ENCODE results near the gene KRTAP4-6. TPM values are rescaled to one million over a fixed set of nuclear protein-coding genes. Genes with fewer than 3 reads are reported as not detected.
"Not testable (repeated sequence)": the region's sequence is repeated elsewhere in the genome, so short reads cannot be mapped to it uniquely, and the experiment has no call there.

Gene KRTAP4-6
- total RNA-seq, 1 experiment from 2014 or later: not detected

- DNase-seq (ENCODE audit: low read depth); in situ Hi-C loops (cut with HindIII; ENCODE audit: low pct_unique_long_range_greater_than_20kb, low sequenced_read_pairs): not testable (repeated sequence)
Measured at GRCh38 chr17:41117846-41118386, 22.4 kb downstream of the KRTAP4-6 start, which contains the start of gene KRTAP4-11. KRTAP4-11 (minus strand) TSS chr17:41118373; CDS start chr17:41118315, 58 bp downstream.

- in situ Hi-C loops (cut with HindIII; ENCODE audit: low pct_unique_long_range_greater_than_20kb, low sequenced_read_pairs): no loop called here
- DNase-seq (ENCODE audit: low read depth): no peak
Measured at GRCh38 chr17:41116297-41116696, 24.0 kb downstream of the KRTAP4-6 start.

- DNase-seq (ENCODE audit: low read depth): no peak
- in situ Hi-C loops (cut with HindIII; ENCODE audit: low pct_unique_long_range_greater_than_20kb, low sequenced_read_pairs): no loop called here
Measured at GRCh38 chr17:41111151-41111885, 29.0 kb downstream of the KRTAP4-6 start.

GRCh38 chr17:41108728-41109386, 31.5 kb downstream of the KRTAP4-6 start:
- in situ Hi-C loops (cut with HindIII; ENCODE audit: low pct_unique_long_range_greater_than_20kb, low sequenced_read_pairs); DNase-seq (ENCODE audit: low read depth): not testable (repeated sequence)

GRCh38 chr17:41107941-41108450, 32.3 kb downstream of the KRTAP4-6 start:
- no peak for DNase-seq (ENCODE audit: low read depth)

GRCh38 chr17:41105347-41105746, 35.0 kb downstream of the KRTAP4-6 start, which contains the start of gene KRTAP4-9:
KRTAP4-9 (plus strand) TSS chr17:41105389; CDS start chr17:41105389, 0 bp downstream.
- in situ Hi-C loops (cut with HindIII; ENCODE audit: low pct_unique_long_range_greater_than_20kb, low sequenced_read_pairs); DNase-seq (ENCODE audit: low read depth): not testable (repeated sequence)

More at GRCh38 chr17:41107941-41108450, 32.3 kb downstream of the KRTAP4-6 start:
- in situ Hi-C loops (cut with HindIII; ENCODE audit: low pct_unique_long_range_greater_than_20kb, low sequenced_read_pairs): no loop called here

GRCh38 chr17:41104386-41105038, 35.8 kb downstream of the KRTAP4-6 start:
- in situ Hi-C loops (cut with HindIII; ENCODE audit: low pct_unique_long_range_greater_than_20kb, low sequenced_read_pairs): not testable (repeated sequence)
- peak; percentile 19 for DNase-seq (ENCODE audit: low read depth)

GRCh38 chr17:41103896-41104295, 36.4 kb downstream of the KRTAP4-6 start:
- in situ Hi-C loops (cut with HindIII; ENCODE audit: low pct_unique_long_range_greater_than_20kb, low sequenced_read_pairs): no loop called here
- DNase-seq (ENCODE audit: low read depth): no peak

GRCh38 chr17:41101586-41102259, 38.6 kb downstream of the KRTAP4-6 start, which contains the start of gene KRTAP4-16:
KRTAP4-16 (minus strand) TSS chr17:41102209; CDS start chr17:41102209, 0 bp downstream.
- in situ Hi-C loops (cut with HindIII; ENCODE audit: low pct_unique_long_range_greater_than_20kb, low sequenced_read_pairs): no loop called here
- DNase-seq (ENCODE audit: low read depth): no peak

- peak; percentile 14 for DNase-seq (ENCODE audit: low read depth)
- in situ Hi-C loops (cut with HindIII; ENCODE audit: low pct_unique_long_range_greater_than_20kb, low sequenced_read_pairs): not testable (repeated sequence)
Measured at GRCh38 chr17:41099682-41100480, 40.5 kb downstream of the KRTAP4-6 start.

GRCh38 chr17:41098481-41098880, 41.9 kb downstream of the KRTAP4-6 start:
- DNase-seq (ENCODE audit: low read depth): no peak

GRCh38 chr17:41098042-41098441, 42.3 kb downstream of the KRTAP4-6 start, which contains the start of gene KRTAP4-8:
KRTAP4-8 (minus strand) TSS chr17:41098142; CDS start chr17:41098084, 58 bp downstream.
- in situ Hi-C loops (cut with HindIII; ENCODE audit: low pct_unique_long_range_greater_than_20kb, low sequenced_read_pairs): no loop called here
- DNase-seq (ENCODE audit: low read depth): no peak

More at GRCh38 chr17:41098481-41098880, 41.9 kb downstream of the KRTAP4-6 start:
- in situ Hi-C loops (cut with HindIII; ENCODE audit: low pct_unique_long_range_greater_than_20kb, low sequenced_read_pairs): no loop called here

- no peak for DNase-seq (ENCODE audit: low read depth)
- in situ Hi-C loops (cut with HindIII; ENCODE audit: low pct_unique_long_range_greater_than_20kb, low sequenced_read_pairs): no loop called here
Measured at GRCh38 chr17:41096055-41096454, 44.3 kb downstream of the KRTAP4-6 start.
